Medulla oblongata (tissue), 1 donor: ENCODE measurements around the gene MDM2.
"Not testable (repeated sequence)": the region's sequence is repeated elsewhere in the genome, so short reads cannot be mapped to it uniquely, and the experiment has no call there.

Experiments
- DNase-seq: peaks from one replicate; pipeline ENCODE4 v3.0.0-alpha.2; 2015; ENCODE audit errors: extremely low spot score

The MDM2 gene

DNA sequence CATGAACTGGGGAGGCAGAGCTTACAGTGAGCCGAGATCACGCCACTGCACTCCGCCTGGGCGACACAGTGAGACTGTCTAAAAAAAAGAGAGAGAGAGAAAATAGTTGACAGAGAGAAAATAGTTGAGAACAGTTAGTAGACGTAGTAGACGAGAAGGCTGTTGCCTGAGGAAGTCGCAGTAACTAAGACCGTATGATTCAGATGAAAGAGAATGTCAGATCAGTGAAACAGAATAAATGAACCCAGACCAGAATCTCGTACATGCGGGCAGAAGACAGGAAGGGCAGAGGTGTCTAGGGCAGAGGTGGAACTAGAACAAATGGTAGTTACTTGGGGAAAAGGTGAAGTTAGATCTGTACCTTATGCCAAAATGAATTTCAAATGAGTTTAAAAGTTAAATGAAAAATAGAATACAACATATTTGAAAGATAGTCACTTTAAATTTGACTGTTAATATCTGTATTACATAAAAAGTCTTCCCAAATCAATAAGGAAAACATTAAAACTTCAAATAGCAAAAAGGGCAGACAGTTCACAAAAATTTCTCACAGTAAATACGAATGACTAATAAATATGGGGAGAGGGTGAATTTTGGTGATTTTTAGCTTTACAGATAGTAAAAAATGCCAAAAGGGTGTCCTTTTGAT is 17.7 kb downstream of the MDM2 start:
- DNase-seq, result no peak

- DNase-seq, result no peak
Observed at GRCh38 chr12:68827895-68828671, 20.1 kb downstream of the MDM2 start.

- DNase-seq, result no peak
Observed at GRCh38 chr12:68828672-68829068, 20.7 kb downstream of the MDM2 start.

GRCh38 chr12:68831272-68831671 is 23.3 kb downstream of the MDM2 start:
- DNase-seq, result no peak

DNA sequence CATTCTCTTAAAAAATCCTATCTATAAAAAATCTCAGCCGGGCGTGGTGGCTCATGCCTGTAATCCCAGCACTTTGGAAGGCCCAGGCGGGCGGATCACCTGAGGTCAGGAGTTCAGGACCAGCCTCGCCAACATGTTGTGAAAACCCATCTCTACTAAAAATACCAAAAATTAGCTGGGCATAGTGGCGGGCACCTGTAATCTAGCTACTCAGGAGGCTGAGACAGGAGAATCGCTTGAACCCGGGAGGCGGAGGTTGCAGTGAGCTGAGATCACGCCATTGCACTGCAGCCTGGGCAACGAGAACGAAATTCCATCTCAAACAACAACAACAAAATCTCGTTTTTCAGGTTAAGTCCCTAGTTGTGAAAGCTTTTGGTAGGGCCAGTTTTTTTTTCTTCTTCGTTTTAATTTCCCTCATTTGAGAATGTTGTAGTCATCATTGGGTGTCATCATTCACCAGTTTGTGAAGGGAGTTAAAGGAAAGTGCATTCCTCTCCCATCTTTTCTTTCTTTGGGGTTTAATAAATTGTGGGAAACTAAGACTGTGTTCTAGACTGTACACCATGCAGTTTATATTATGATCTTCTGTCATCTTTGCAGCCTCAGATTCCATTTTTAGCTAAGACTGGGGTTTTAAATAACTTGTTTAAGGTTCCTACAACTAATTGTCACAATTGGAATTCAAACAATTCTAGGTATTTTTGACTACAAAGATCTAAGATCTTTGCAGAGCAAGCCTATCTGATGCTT is 23.9 kb downstream of the MDM2 start:
- no peak for DNase-seq

- no peak for DNase-seq
Observed at GRCh38 chr12:68832504-68832867, 24.5 kb downstream of the MDM2 start.

DNA sequence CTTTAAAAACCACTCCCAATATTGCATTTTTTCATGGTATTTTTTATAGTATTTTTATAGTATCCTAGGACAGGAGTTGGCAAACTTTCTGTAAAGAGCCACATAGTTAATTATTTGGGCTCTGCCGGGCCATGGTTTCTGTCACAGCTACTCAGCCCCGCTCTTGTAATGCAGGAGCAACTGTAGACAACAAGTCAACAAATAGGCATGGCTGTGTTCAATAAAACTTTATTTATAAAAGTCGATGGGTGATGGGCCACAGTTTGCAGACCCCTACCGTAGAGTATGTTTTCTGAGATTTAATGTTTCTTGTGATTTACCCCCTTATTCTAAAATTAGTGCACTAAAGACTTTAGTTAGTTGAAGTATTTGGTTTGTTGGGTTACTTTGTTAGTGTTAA is 25.5 kb downstream of the MDM2 start:
- DNase-seq, result no peak

- DNase-seq, result no peak
Observed at GRCh38 chr12:68835333-68835908, 27.4 kb downstream of the MDM2 start.

DNA sequence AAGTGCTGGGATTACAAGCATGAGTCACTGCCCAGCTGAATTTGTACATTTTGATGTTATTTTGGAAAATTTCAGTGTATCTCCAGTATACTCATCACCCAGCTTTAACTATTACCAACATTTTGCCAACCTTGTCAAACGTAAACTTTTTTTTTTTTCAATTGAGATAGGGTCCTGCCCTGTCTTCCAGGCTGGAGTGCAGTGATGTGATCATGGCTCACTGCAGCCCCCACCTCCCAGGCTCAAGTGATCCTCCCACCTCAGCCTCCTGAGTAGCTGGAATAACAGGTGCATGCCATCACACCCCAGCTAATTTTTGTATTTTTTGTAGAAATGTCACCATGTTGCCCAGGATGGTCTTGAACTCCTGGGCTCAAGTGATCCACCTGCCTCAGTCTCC is 29.2 kb downstream of the MDM2 start:
- no peak for DNase-seq

GRCh38 chr12:68838046-68838886 is 30.3 kb downstream of the MDM2 start:
- DNase-seq, result no peak

DNA sequence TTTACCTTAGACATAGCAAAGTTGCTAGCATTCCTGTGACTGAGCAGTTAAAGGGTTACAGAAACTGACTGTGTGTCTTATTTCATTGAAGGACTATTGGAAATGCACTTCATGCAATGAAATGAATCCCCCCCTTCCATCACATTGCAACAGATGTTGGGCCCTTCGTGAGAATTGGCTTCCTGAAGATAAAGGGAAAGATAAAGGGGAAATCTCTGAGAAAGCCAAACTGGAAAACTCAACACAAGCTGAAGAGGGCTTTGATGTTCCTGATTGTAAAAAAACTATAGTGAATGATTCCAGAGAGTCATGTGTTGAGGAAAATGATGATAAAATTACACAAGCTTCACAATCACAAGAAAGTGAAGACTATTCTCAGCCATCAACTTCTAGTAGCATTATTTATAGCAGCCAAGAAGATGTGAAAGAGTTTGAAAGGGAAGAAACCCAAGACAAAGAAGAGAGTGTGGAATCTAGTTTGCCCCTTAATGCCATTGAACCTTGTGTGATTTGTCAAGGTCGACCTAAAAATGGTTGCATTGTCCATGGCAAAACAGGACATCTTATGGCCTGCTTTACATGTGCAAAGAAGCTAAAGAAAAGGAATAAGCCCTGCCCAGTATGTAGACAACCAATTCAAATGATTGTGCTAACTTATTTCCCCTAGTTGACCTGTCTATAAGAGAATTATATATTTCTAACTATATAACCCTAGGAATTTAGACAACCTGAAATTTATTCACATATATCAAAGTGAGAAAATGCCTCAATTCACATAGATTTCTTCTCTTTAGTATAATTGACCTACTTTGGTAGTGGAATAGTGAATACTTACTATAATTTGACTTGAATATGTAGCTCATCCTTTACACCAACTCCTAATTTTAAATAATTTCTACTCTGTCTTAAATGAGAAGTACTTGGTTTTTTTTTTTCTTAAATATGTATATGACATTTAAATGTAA is 31.5 kb downstream of the MDM2 start:
- no peak for DNase-seq

DNA sequence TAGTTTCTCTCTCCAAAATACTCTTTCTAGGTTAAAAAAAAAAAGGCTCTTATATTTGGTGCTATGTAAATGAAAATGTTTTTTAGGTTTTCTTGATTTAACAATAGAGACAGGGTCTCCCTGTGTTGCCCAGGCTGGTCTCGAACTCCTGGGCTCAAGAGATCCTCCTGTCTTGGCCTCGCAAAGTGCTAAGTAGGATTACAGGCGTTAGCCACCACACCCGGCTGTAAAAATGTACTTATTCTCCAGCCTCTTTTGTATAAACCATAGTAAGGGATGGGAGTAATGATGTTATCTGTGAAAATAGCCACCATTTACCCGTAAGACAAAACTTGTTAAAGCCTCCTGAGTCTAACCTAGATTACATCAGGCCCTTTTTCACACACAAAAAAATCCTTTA is 33.2 kb downstream of the MDM2 start:
- not testable (repeated sequence) for DNase-seq

DNA sequence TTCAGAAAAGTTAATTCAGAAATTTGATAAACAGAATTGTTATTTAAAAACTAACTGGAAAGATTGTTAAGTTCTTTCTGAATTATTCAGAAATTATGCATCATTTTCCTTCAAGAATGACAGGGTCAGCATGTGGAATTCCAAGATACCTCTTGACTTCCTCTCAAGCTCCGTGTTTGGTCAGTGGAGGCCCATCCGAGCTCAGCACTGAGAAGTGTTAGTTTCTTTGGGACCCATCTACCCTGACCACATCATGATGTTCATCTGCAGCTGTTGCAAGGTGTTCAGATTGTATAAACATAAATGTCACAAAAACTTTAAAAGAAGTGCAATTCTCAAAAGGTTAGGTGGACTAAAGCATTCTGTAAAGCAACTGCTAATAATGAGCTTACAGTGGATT is 33.7 kb downstream of the MDM2 start:
- DNase-seq, result no peak

DNA sequence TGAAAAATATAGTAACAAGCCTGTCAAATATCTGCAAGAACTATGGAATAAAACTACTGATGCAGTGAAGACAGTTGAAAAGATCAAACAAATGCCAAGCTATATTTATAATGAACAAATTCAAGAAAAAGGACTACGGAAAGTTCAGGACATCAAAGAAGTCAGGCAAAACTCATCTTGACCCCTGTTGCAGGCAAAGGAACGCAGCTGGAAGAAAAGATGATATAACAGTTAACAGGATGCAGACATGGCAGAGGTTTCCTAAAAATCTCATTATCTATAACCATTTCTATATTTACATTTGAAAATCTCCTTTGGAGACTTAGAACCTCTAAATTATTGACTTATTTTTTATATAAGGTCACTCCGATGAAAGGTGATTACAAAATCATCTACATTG is 34.1 kb downstream of the MDM2 start:
- no peak for DNase-seq

- no peak for DNase-seq
Observed at GRCh38 chr12:68842784-68843567, 35.0 kb downstream of the MDM2 start.

DNA sequence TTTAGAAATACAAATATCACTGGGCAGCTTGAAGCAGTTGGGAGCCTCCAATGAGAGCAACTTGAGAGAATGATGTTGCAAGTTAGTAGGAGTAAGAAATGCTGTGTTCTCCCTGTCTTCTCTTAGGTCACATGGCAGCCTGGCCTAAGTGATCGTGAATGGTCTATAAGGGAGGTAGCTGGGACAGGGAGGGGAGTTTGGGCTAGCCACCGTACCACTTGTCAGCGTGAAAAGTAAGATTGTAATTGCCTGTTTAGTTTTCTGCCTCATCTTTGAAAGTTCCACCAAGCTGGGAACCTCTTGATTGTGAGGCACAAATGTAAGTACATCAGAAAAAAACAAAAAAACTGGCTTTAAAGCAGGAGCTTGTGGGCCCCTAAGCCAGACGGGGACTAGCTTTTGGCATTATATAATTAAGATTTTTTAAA is 36.4 kb downstream of the MDM2 start:
- no peak for DNase-seq

DNA sequence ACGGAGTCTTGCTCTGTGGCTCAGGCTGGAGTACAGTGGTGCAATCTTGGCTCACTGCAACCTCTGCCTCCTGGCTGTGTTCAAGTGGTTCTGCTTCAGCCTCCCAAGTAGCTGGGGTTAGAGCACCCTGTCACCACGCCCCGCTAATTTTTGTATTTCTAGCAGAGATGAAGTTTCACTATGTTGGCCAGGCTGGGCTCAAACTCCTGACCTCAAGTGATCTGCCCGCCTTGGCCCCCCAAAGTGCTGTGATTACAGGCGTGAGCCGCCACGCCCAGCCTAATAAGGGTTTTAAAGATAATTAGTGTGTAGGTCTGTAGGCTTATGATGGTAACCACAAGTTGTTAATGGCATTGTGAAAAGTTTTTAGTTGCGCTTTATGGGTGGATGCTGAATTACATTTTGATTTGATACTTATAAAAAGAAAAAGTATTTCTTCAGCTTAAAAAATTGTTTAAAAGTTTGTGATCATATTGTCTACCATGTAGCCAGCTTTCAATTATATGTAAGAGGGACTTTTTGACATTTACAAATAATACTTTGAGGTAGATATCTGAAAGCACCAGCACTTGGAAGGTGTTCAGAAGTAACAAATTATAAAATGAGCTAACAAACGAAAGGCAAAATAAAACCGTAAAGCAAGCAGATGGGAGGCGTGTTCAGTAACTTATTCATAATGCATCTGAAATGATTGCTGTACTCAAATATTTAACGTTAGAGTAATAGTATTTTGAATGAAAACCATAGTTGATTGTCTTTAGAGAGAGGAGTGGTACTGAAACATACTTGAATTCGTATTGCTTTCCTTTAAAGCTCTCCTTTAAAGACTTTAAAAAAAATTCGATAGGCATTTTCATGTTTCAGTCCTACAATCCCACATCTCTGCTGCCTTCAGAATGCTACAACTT is 37.1 kb downstream of the MDM2 start:
- DNase-seq, result no peak

DNA sequence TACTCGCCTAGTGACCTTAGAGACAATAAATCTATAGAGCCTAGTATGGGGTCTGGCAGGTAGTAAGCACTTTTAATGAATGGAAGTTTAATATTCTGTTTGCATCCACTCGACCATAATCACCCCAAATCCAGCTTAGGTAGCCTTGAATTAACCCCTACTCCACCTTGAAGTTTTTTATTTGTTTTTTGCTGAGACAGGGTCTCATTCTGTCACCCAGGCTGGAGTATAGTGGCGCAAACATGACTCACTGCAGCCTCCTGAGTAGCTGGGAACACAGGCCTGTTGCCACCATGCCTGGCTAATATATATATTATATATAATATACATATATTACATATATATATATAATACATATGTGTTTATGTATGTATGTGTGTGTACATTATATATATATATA is 38.8 kb downstream of the MDM2 start:
- no peak for DNase-seq

DNA sequence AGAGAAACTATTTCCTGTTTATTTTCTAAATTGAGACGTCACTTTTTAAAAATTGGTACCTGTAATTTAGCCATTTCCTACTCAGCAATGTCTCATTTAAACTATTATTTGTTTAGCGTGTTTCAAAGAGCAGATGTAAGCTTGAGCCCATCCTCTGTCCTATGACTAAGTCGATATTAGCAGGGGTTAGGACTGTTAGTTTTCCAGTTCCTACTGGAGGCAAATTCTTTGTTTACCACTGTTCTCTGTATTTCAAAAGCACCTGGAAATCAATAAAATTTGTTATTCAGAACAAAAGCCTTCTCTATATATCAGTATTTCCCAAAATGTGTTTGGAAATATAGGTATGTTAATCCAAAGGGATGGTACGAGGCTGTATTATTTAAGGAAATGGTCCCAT is 42.4 kb downstream of the MDM2 start:
- no peak for DNase-seq
